Measurements from ENCODE around the gene OR2B6.
"Not testable (repeated sequence)": the region's sequence is repeated elsewhere in the genome, so short reads cannot be mapped to it uniquely, and the experiment has no call there.

OR2B6 gene

DNA sequence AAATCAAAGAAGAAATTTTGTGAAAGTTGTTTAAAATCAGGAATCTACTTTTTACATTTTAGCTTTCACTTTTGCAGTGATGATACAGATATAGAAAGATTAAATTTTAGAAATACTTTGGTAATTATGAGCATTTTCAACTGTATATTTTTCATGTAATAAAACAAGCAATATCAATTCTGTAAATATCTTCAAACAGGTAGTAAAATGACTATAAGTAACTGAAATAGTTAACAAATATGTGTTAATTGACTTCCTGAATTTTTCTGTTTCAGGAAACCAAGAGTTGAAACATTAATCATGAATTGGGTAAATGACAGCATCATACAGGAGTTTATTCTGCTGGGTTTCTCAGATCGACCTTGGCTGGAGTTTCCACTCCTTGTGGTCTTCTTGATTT, at the start of gene OR2B6:
Gene OR2B6 (plus strand): TSS at position 301 of the 400 bp plus-strand sequence. CDS start 0 bp downstream, at position 301.
- no peak for DNase-seq

GRCh38 chr6:27908017-27908416, 49.0 kb upstream of the OR2B6 start:
- no peak for DNase-seq

DNA sequence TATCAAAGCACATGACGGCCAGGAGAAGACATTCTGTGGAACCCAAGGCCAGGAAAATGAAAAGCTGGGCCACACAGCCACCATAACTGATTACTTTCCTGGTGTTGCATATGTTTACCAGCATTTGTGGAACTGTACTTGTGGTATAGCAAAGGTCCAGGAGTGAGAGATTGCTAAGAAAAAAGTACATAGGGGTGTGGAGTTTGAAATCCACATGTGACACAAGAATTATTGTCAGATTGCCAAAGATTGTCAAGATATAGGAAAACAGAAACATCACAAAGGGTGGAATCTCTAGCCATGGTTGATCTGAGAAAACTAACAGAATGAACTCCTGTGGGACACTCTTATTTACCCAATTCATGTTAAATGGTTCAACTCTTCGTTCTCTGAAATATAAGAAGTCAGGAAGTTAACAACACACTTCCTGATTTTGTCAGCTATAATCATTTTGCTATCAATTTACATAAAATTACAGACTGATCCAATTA, 45.0 kb upstream of the OR2B6 start, which contains the start of gene OR2B2:
Gene OR2B2 (minus strand): TSS at position 441 of the 491 bp plus-strand sequence. CDS start 77 bp downstream, at position 364.
- no peak for DNase-seq

GRCh38 chr6:27922949-27923348, 34.1 kb upstream of the OR2B6 start:
- no peak for DNase-seq

DNA sequence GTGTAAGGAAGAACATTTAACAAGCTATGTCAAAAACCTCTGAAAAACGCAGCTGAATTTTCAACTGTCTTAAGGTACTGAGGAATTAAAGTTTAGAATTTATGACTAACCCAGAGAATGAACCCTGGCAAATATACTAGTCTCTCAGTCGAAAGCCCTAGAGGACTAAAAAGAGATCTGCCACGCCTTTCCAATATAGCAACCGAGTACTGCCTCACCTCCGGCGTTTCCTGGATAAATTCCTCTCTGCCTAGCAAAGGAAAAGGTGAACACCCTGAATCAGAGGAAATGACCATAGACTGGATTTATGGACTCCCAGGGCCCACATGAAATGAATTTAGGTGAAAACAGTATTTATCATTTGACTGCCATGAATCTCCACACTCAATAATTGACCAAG, 32.9 kb upstream of the OR2B6 start:
- DNase-seq: no peak

- not testable (repeated sequence) for DNase-seq
Measured at GRCh38 chr6:27928041-27928440, 29.0 kb upstream of the OR2B6 start.

- not testable (repeated sequence) for DNase-seq
Measured at GRCh38 chr6:27929930-27930329, 27.1 kb upstream of the OR2B6 start.

DNA sequence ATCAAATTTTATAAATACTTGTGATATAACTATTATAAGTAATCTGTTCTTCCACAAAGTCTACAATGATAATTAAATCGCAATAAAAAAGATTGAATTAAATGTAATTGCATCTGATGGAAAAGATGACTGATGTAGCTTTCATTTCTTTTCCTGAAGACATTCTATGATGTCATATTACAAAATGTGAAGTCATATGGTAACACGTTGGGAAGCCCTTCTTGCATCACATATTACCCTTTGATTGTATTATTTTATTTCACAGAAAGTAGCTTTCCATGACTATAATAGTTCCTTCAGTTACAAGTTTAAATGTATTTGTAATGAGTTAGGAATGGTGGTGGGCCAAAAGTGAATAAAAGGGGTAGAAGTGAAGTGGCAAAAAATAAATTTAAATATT, 25.8 kb upstream of the OR2B6 start:
- DNase-seq: no peak

DNA sequence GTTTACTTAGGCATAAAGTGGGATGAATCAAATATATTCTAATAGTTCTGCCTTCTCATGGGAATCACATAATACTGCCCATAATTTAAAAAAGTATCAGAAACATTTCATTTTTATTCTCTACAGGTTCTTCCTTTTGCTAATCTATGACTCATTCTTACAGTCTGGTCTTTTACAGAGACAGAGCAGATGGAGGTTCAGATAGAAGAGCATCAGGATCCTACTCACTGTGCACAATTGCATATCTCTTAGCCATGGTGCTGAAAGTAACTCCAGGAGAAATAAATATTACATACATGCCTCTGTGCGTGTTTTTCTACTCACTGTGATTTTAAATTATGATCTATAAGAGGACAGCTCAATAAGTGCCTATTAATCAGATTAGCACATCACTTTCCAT, 16.3 kb upstream of the OR2B6 start:
- no peak for DNase-seq

DNA sequence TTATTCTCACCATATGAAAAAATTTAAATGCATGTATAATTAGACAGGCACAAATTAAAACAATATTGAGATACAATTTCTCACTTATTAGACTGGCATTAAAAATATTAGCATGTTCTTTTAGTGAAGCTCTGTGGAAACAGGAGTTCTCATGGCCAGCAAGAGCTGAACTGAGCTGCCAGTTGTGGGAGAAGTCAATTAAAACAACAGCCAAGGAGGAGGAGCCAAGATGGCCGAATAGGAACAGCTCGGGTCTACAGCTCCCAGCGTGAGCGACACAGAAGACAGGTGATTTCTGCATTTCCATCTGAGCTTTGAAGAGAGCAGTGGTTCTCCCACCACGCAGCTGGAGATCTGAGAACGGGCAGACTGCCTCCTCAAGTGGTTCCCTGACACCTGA, 14.0 kb upstream of the OR2B6 start:
- not testable (repeated sequence) for DNase-seq

- DNase-seq: no peak
Measured at GRCh38 chr6:27948237-27948636, 8.8 kb upstream of the OR2B6 start.

- DNase-seq: no peak
Measured at GRCh38 chr6:27951040-27951439, 6.0 kb upstream of the OR2B6 start.

DNA sequence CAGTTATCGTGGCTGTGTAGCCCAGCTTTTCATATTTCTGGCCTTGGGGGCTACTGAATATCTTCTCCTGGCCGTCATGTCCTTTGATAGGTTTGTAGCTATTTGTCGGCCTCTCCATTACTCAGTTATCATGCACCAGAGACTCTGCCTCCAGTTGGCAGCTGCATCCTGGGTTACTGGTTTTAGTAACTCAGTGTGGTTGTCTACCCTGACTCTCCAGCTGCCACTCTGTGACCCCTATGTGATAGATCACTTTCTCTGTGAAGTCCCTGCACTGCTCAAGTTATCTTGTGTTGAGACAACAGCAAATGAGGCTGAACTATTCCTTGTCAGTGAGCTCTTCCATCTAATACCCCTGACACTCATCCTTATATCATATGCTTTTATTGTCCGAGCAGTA, 475 bp downstream of the OR2B6 start:
- no peak for DNase-seq

DNA sequence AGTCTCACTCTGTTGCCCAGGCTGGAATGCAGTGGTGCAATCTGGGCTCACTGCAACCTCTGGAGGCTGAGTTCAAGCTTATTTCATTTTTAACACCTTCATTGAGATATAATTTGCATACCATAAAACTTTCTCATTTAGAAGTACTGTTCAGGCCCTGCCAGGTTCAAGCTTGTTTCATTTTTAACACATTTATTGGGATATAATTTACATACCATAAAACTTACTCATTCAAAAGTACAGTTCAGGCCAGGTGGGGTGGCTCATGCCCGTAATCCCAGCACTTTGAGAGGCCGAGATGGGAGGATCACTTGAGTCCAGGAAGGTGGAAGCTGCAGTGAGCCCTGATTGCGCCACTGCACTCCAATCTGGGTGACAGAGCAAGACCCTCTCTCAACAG, 5.5 kb downstream of the OR2B6 start:
- DNase-seq: no peak

- no peak for DNase-seq
Measured at GRCh38 chr6:27966044-27966443, 9.0 kb downstream of the OR2B6 start.

GRCh38 chr6:27966816-27967426, 9.9 kb downstream of the OR2B6 start:
- no peak for DNase-seq

GRCh38 chr6:27970444-27970843, 13.4 kb downstream of the OR2B6 start:
- DNase-seq: no peak

GRCh38 chr6:27972750-27973149, 15.7 kb downstream of the OR2B6 start:
- DNase-seq: no peak

- DNase-seq: no peak
Measured at GRCh38 chr6:27977387-27977786, 20.3 kb downstream of the OR2B6 start.

- DNase-seq: no peak
Measured at GRCh38 chr6:27978705-27979104, 21.7 kb downstream of the OR2B6 start.

GRCh38 chr6:27980111-27980510, 23.1 kb downstream of the OR2B6 start:
- DNase-seq: no peak

DNA sequence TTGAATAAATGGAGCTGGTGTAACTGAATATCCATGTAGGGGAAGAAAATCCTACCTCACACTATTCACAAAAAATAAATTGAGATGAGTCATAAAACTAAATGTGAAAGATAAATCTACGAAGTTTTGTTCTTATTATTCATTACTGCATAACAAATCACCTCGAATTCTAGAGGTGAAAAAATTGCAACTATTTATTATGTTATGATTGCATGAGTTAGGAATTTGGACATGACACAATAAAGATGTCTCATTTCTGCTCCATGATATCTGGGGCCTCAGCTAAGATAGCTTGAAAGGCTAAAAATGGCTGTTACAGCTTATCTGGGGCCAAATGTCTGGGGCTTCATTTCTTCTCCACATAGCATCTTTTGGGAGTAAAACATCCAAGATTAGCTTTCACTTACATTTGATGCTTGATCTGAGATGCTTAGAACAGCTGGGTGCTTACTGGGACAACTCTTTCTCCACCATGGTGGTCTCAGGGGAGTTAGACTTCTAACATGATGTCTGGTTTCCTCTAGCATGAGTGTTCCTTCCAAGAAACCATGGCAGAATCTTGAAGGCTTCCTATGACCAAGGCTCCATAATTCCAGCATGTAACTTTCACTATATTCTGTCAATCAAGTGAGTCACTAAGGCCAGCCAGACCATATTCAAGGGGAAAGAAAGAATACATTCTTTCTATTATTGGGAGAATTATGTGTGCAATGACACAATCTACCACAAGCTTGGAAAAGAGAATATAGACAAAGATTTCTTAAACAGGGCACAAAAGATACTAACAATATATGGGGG, 30.1 kb downstream of the OR2B6 start:
- no peak for DNase-seq

- DNase-seq: no peak
Measured at GRCh38 chr6:27994616-27995015, 37.6 kb downstream of the OR2B6 start.

- DNase-seq: no peak
Measured at GRCh38 chr6:28000351-28001045, 43.5 kb downstream of the OR2B6 start.

Measured in left hindlimb (tissue), 1 donor.